ENCODE data around the gene ASCC3. TPM values are rescaled to one million over a fixed set of nuclear protein-coding genes. Genes with fewer than 3 reads are reported as not detected.

The ASCC3 gene
- total RNA-seq, 1 experiment from 2014 or later: 32.2 TPM

DNA sequence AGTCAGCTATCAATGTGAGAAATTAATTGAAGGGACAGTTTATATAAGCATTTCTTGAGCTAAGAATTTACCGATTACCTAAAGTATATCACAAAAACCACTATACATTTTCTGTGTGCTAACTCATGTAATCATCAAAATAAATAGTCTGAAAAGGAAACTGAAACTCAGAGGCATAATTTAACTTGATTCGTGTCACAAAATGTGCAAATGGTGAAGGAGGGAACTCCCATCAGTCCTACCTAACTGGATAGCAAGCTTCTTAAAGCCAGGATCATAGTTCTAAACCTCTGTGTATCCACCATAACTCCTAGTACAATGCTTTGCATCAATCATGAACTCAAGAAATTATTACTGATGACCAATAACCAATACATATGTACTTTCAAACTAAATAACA lies 91.0 kb downstream of the ASCC3 start:
- Histone ChIP-seq H3K9me3 (ENCODE audit: low read depth, low read length, poor library complexity, severe bottlenecking) (no peaks in the 10 kb centered on the region), H3K27ac (ENCODE audit: low read depth, low read length, poor library complexity, severe bottlenecking) (no peak overlapping the region), H3K27me3 (replicated peaks; ENCODE audit: insufficient read depth, low read depth, low read length, poor library complexity) (no peaks in the 10 kb centered on the region), H3K36me3 (ENCODE audit: insufficient read depth, low read length, poor library complexity, severe bottlenecking) (no peaks in the 10 kb centered on the region), H3K4me1 (ENCODE audit: insufficient read depth, low read length, poor library complexity, severe bottlenecking) (no peaks in the 10 kb centered on the region), H3K4me3 (ENCODE audit: low read depth, low read length, poor library complexity, severe bottlenecking) (no peak overlapping the region)
- TF ChIP-seq, protein P1, sequence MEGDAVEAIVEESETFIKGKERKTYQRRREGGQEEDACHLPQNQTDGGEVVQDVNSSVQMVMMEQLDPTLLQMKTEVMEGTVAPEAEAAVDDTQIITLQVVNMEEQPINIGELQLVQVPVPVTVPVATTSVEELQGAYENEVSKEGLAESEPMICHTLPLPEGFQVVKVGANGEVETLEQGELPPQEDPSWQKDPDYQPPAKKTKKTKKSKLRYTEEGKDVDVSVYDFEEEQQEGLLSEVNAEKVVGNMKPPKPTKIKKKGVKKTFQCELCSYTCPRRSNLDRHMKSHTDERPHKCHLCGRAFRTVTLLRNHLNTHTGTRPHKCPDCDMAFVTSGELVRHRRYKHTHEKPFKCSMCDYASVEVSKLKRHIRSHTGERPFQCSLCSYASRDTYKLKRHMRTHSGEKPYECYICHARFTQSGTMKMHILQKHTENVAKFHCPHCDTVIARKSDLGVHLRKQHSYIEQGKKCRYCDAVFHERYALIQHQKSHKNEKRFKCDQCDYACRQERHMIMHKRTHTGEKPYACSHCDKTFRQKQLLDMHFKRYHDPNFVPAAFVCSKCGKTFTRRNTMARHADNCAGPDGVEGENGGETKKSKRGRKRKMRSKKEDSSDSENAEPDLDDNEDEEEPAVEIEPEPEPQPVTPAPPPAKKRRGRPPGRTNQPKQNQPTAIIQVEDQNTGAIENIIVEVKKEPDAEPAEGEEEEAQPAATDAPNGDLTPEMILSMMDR (conservative IDR thresholded peaks at IDR 0.05; ENCODE audit: low read depth, low read length): no peak
- TF ChIP-seq EZH2 (IDR thresholded peaks at IDR 0.05; ENCODE audit: borderline replicate concordance, low read depth, low read length, poor library complexity, severe bottlenecking): no peak
- ChIA-PET CTCF (interaction anchor here (0.6 kb wide), 1 partner anchor 1974 kb away, joined by 3 read pairs; no protein-coding TSS in a partner anchor), POLR2A (ENCODE audit: low non-redundant PET) (no interaction called here)
- no peak for DNase-seq (ENCODE audit: low spot score)
- intact Hi-C loops (cut with micrococcal nuclease; ENCODE audit: unreplicated experiment): no loop called here
- no TSS peak for BruUV-seq (replicated peaks)

DNA sequence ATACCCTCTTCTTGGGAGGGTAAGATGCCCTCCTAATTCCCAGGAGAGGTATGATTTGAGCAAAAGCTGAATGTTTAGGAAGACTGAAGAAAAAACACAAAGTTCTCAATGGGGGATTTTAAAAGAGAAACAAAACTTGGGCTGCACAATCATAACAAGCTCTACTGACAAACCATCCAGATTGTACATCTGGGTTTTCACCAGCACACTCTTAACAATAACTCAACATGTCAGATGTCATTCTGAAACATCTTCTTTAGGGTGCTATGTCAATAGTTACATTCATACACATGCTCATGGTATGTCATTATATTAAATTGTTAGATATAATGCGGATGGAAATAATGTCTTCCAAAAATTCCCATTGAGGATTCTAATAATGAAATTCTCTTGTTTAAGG lies 95.1 kb downstream of the ASCC3 start:
- ChIA-PET CTCF (no interaction called here), POLR2A (ENCODE audit: low non-redundant PET) (no interaction called here)
- no peak for DNase-seq (ENCODE audit: low spot score)
- Histone ChIP-seq H3K4me3 (ENCODE audit: low read depth, low read length, poor library complexity, severe bottlenecking) (no peak overlapping the region), H3K4me1 (ENCODE audit: insufficient read depth, low read length, poor library complexity, severe bottlenecking) (no peaks in the 10 kb centered on the region), H3K36me3 (ENCODE audit: insufficient read depth, low read length, poor library complexity, severe bottlenecking) (no peaks in the 10 kb centered on the region), H3K27me3 (replicated peaks; ENCODE audit: insufficient read depth, low read depth, low read length, poor library complexity) (no peaks in the 10 kb centered on the region), H3K9me3 (ENCODE audit: low read depth, low read length, poor library complexity, severe bottlenecking) (no peaks in the 10 kb centered on the region), H3K27ac (ENCODE audit: low read depth, low read length, poor library complexity, severe bottlenecking) (no peak overlapping the region)
- intact Hi-C loops (cut with micrococcal nuclease; ENCODE audit: unreplicated experiment): no loop called here
- no TSS peak for BruUV-seq (replicated peaks)
- no peak for TF ChIP-seq EZH2 (IDR thresholded peaks at IDR 0.05; ENCODE audit: borderline replicate concordance, low read depth, low read length, poor library complexity, severe bottlenecking)
- TF ChIP-seq, protein P1 (conservative IDR thresholded peaks at IDR 0.05; ENCODE audit: low read depth, low read length): no peak

DNA sequence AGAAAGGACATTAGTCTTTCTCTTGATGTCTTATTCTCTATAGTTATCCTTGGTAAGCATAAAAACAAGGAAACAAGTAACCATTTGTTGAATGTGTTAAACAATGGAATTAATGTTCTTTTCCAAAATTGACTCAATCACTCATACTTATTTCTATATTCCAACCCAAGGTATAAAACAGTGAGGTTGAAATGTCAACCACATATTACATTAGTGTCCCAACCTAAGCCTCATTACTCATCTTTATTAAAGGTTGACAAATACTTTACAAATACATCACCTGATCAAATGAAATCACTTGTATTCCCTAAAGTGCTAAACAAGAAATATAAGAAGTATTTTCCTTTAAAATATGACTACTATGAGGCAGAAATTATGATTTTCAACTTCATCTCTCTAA lies 100.5 kb downstream of the ASCC3 start:
- no peak for TF ChIP-seq EZH2 (IDR thresholded peaks at IDR 0.05; ENCODE audit: borderline replicate concordance, low read depth, low read length, poor library complexity, severe bottlenecking)
- TF ChIP-seq, protein P1 (conservative IDR thresholded peaks at IDR 0.05; ENCODE audit: low read depth, low read length): no peak
- Histone ChIP-seq H3K27me3 (replicated peaks; ENCODE audit: insufficient read depth, low read depth, low read length, poor library complexity) (no peaks in the 10 kb centered on the region), H3K36me3 (ENCODE audit: insufficient read depth, low read length, poor library complexity, severe bottlenecking) (no peaks in the 10 kb centered on the region), H3K27ac (ENCODE audit: low read depth, low read length, poor library complexity, severe bottlenecking) (no peak overlapping the region), H3K9me3 (ENCODE audit: low read depth, low read length, poor library complexity, severe bottlenecking) (no peaks in the 10 kb centered on the region), H3K4me1 (ENCODE audit: insufficient read depth, low read length, poor library complexity, severe bottlenecking) (peaks cover 2% of the 10 kb centered on the region), H3K4me3 (ENCODE audit: low read depth, low read length, poor library complexity, severe bottlenecking) (no peak overlapping the region)
- DNase-seq (ENCODE audit: low spot score): no peak
- POLR2A ChIA-PET (ENCODE audit: low non-redundant PET): no interaction called here
- intact Hi-C loops (cut with micrococcal nuclease; ENCODE audit: unreplicated experiment): no loop called here
- CTCF ChIA-PET: no interaction called here
- no TSS peak for BruUV-seq (replicated peaks)
